ENCODE data around the gene SNAP23. TPM values are rescaled to one million over a fixed set of nuclear protein-coding genes. Genes with fewer than 3 reads are reported as not detected.
"Not testable (repeated sequence)": the region's sequence is repeated elsewhere in the genome, so short reads cannot be mapped to it uniquely, and the experiment has no call there.

The SNAP23 gene
- total RNA-seq, 1 experiment from 2014 or later: 63.2 TPM

- Histone ChIP-seq H3K79me1 (ENCODE audit: insufficient read depth, low read depth, low read length, poor library complexity, severe bottlenecking) (no peaks in the 10 kb centered on the region), H2BK15ac (ENCODE audit: low read depth, low read length) (no peak overlapping the region), H2BK5ac (ENCODE audit: insufficient read length, low read length) (no peak overlapping the region), H3K4me1 (ENCODE audit: insufficient read depth, low read length) (no peaks in the 10 kb centered on the region), H3K23me2 (ENCODE audit: insufficient read length, low read depth, low read length, poor library complexity, severe bottlenecking) (no peaks in the 10 kb centered on the region), H3T11ph (ENCODE audit: low read length) (no peak overlapping the region), H3K27me3 (ENCODE audit: insufficient read depth, low read length) (no peaks in the 10 kb centered on the region), H3K14ac (ENCODE audit: insufficient read depth, low read length) (no peak overlapping the region), H2BK12ac (ENCODE audit: insufficient read length, low read depth, low read length) (no peak overlapping the region), H3K27ac (ENCODE audit: insufficient read length, low read depth, low read length) (no peak overlapping the region), H4K20me1 (ENCODE audit: control insufficient read depth, insufficient read depth, insufficient read length) (no peaks in the 10 kb centered on the region), H3K9me3 (ENCODE audit: control insufficient read depth, low read depth, low read length) (no peaks in the 10 kb centered on the region), H2AK5ac (ENCODE audit: insufficient read length, low read length) (no peak overlapping the region), H4K91ac (ENCODE audit: insufficient read length, low read depth, low read length) (no peak overlapping the region), H3K18ac (ENCODE audit: insufficient read length, low read depth, low read length) (no peak overlapping the region), H3K79me2 (ENCODE audit: insufficient read depth, low read length) (peaks cover 5% of the 10 kb centered on the region; the same call in 1 of the 2 replicates), H3K23ac (ENCODE audit: insufficient read length, low read depth, low read length) (no peak overlapping the region), H4K5ac (ENCODE audit: insufficient read length, low read depth, low read length) (no peak overlapping the region), H3K9ac (ENCODE audit: extremely low read depth, insufficient read length, low read length) (no peak overlapping the region), H3K56ac (ENCODE audit: insufficient read length, low read depth, low read length) (no peak overlapping the region), H3K4me2 (ENCODE audit: insufficient read depth, insufficient read length, low read length) (no peak overlapping the region), H2BK120ac (ENCODE audit: low read depth, low read length, poor library complexity, severe bottlenecking) (no peak overlapping the region), H3K4ac (ENCODE audit: low read depth, low read length) (no peak overlapping the region), H2AFZ (ENCODE audit: low read length) (no peak overlapping the region), H2BK20ac (ENCODE audit: low read depth, low read length, poor library complexity, severe bottlenecking) (no peak overlapping the region), H4K8ac (replicated peaks; ENCODE audit: insufficient read length, low read depth, low read length) (no peak overlapping the region)
- Mint-ChIP-seq H3K4me3 (no peak overlapping the region), H3K27me3 (ENCODE audit: low read depth) (no peaks in the 10 kb centered on the region), H3K9me3 (no peaks in the 10 kb centered on the region), H3K36me3 (ENCODE audit: insufficient read depth in 1 of 3, low read depth in 3 of 3) (peaks cover 0 to 13% (median 5%) of the 10 kb centered on the region in 3 experiments; a peak in 6 of 7 replicates), H3K27ac (peak overlapping the region in 1 of 3 experiments; percentile 12; a peak in 1 of 7 replicates), H3K4me1 (peaks cover 6% of the 10 kb centered on the region in 2 experiments)
- WGBS (ENCODE audit: extremely low coverage, insufficient read length, low lambda C conversion rate): no CpG with 5 or more reads among the region's 1 CpG
- DNase-seq: no peak
- no peak for TF ChIP-seq CTCF (conservative IDR thresholded peaks at IDR 0.05)
Observed at GRCh38 chr15:42553554-42553953, 58.1 kb downstream of the SNAP23 start.

GRCh38 chr15:42556550-42557207 lies 61.2 kb downstream of the SNAP23 start:
- not testable (repeated sequence) for H3T11ph ChIP-seq (ENCODE audit: low read length); H4K20me1 ChIP-seq (ENCODE audit: control insufficient read depth, insufficient read depth, insufficient read length); H3K27me3 ChIP-seq (ENCODE audit: insufficient read depth, low read length); H3K18ac ChIP-seq (ENCODE audit: insufficient read length, low read depth, low read length); H3K79me2 ChIP-seq (ENCODE audit: insufficient read depth, low read length); H2BK15ac ChIP-seq (ENCODE audit: low read depth, low read length); H3K27me3 Mint-ChIP-seq (ENCODE audit: low read depth); DNase-seq; H3K4me3 Mint-ChIP-seq; H3K4me1 ChIP-seq (ENCODE audit: insufficient read depth, low read length); H2AK5ac ChIP-seq (ENCODE audit: insufficient read length, low read length); H3K9me3 ChIP-seq (ENCODE audit: control insufficient read depth, low read depth, low read length); H3K56ac ChIP-seq (ENCODE audit: insufficient read length, low read depth, low read length); H2BK20ac ChIP-seq (ENCODE audit: low read depth, low read length, poor library complexity, severe bottlenecking); H4K91ac ChIP-seq (ENCODE audit: insufficient read length, low read depth, low read length); H4K8ac ChIP-seq (replicated peaks; ENCODE audit: insufficient read length, low read depth, low read length); H3K27ac ChIP-seq (ENCODE audit: insufficient read length, low read depth, low read length); H3K9me3 Mint-ChIP-seq; H3K79me1 ChIP-seq (ENCODE audit: insufficient read depth, low read depth, low read length, poor library complexity, severe bottlenecking); H3K9ac ChIP-seq (ENCODE audit: extremely low read depth, insufficient read length, low read length); H2BK5ac ChIP-seq (ENCODE audit: insufficient read length, low read length); H3K4ac ChIP-seq (ENCODE audit: low read depth, low read length); H3K4me1 Mint-ChIP-seq; H2AFZ ChIP-seq (ENCODE audit: low read length); H2BK120ac ChIP-seq (ENCODE audit: low read depth, low read length, poor library complexity, severe bottlenecking); H3K23ac ChIP-seq (ENCODE audit: insufficient read length, low read depth, low read length); H3K27ac Mint-ChIP-seq; H3K4me2 ChIP-seq (ENCODE audit: insufficient read depth, insufficient read length, low read length); H3K14ac ChIP-seq (ENCODE audit: insufficient read depth, low read length); H4K5ac ChIP-seq (ENCODE audit: insufficient read length, low read depth, low read length); H2BK12ac ChIP-seq (ENCODE audit: insufficient read length, low read depth, low read length); H3K23me2 ChIP-seq (ENCODE audit: insufficient read length, low read depth, low read length, poor library complexity, severe bottlenecking)
- WGBS (ENCODE audit: extremely low coverage, insufficient read length, low lambda C conversion rate): no CpG with 5 or more reads among the region's 12 CpGs
- peaks cover 7 to 39% (median 29%) of the 10 kb centered on the region in 3 experiments for H3K36me3 Mint-ChIP-seq (ENCODE audit: insufficient read depth in 1 of 3, low read depth in 3 of 3)
